Keratinocyte (primary cell): ENCODE measurements around the gene TRABD2B. TPM values are rescaled to one million over a fixed set of nuclear protein-coding genes. Genes with fewer than 3 reads are reported as not detected.

ENCODE experiments used
- DNase-seq: peaks from one replicate; pipeline ENCODE4 v3.0.0-alpha.2; 2011; ENCODE audit warnings: low read depth, missing footprints, low spot score
- FAIRE-seq: peaks from 2 replicates; lab custom pipeline; 2011; peaks lifted over from hg19 to GRCh38; lab: Jason Lieb, UNC
- H2AFZ ChIP-seq: 2 replicates; pipeline ENCODE4 v1.6.0; 2012; ENCODE audit warnings: low read length, control low read depth, inconsistent platforms; ENCODE audit not compliant: control insufficient read depth
- H3K27ac ChIP-seq: 2 replicates; pipeline ENCODE4 v1.5.1; 2011; ENCODE audit warnings: low read length; ENCODE audit not compliant: control insufficient read depth, insufficient read depth
- H3K27me3 ChIP-seq: 3 replicates; pipeline ENCODE4 v1.6.0; 2011; ENCODE audit warnings: low read length; ENCODE audit not compliant: control insufficient read depth, insufficient read depth; ENCODE audit errors: extremely low read depth
- H3K36me3 ChIP-seq, 2 experiments: 2 replicates in 1 of 2; 3 replicates in 1 of 2; pipeline ENCODE4 v1.5.1; 2011; ENCODE audit warnings: low read length in 2 of 2, mild to moderate bottlenecking in 1 of 2; ENCODE audit not compliant: control insufficient read depth in 2 of 2, insufficient read depth in 2 of 2; ENCODE audit errors: extremely low read depth in 1 of 2
- H3K4me1 ChIP-seq: 3 replicates; pipeline ENCODE4 v1.5.1; 2011; ENCODE audit warnings: low read length; ENCODE audit not compliant: control insufficient read depth, insufficient read depth; ENCODE audit errors: extremely low read depth
- H3K4me2 ChIP-seq: 3 replicates; pipeline ENCODE4 v1.6.0; 2011; ENCODE audit warnings: low read depth, low read length; ENCODE audit not compliant: control insufficient read depth, insufficient read depth; ENCODE audit errors: extremely low read depth
- H3K4me3 ChIP-seq, 3 experiments: fragments of 200-600 bp in 1 of 3; sonication (generic) in 1 of 3; 2 replicates in 2 of 3; 3 replicates in 1 of 3; pipeline ENCODE4 v1.5.1; 2011 to 2016; ENCODE audit warnings: low read length in 3 of 3, mild to moderate bottlenecking in 3 of 3, control low read depth in 2 of 3, inconsistent platforms in 1 of 3, low read depth in 1 of 3, mixed read lengths in 1 of 3, mixed run types in 1 of 3, moderate library complexity in 1 of 3; ENCODE audit not compliant: control insufficient read depth in 2 of 3, insufficient read depth in 2 of 3; ENCODE audit errors: extremely low read depth in 1 of 3
- H3K79me2 ChIP-seq: 2 replicates; pipeline ENCODE4 v1.6.0; 2012; ENCODE audit warnings: low read length; ENCODE audit not compliant: control insufficient read depth, insufficient read depth
- H3K9ac ChIP-seq: 3 replicates; pipeline ENCODE4 v1.6.0; 2011; ENCODE audit warnings: low read length; ENCODE audit not compliant: control insufficient read depth, insufficient read depth; ENCODE audit errors: extremely low read depth
- H3K9me1 ChIP-seq: 3 replicates; pipeline ENCODE4 v1.6.0; 2011; ENCODE audit warnings: low read length; ENCODE audit not compliant: control insufficient read depth, insufficient read depth; ENCODE audit errors: extremely low read depth
- H3K9me3 ChIP-seq: 2 replicates; pipeline ENCODE4 v1.5.1; 2012; ENCODE audit warnings: low read depth, low read length; ENCODE audit not compliant: control insufficient read depth
- H4K20me1 ChIP-seq: 3 replicates; pipeline ENCODE4 v1.6.0; 2011; ENCODE audit warnings: low read length; ENCODE audit not compliant: control insufficient read depth, insufficient read depth; ENCODE audit errors: extremely low read depth
- CTCF ChIP-seq, 3 experiments: IDR thresholded peaks in 1 of 3; conservative IDR thresholded peaks in 1 of 3; optimal IDR thresholded peaks in 1 of 3; 2 replicates in 2 of 3; 3 replicates in 1 of 3; pipeline versions ENCODE3 to v1.5.1; 2011; ENCODE audit warnings: low read length in 3 of 3, mild to moderate bottlenecking in 3 of 3, moderate library complexity in 2 of 3, control low read depth in 1 of 3, inconsistent platforms in 1 of 3; ENCODE audit not compliant: insufficient read depth in 2 of 3; ENCODE audit errors: extremely low read depth in 1 of 3
- EZH2 ChIP-seq: IDR thresholded peaks from one replicate; pipeline ENCODE4 v1.6.1; 2012; ENCODE audit warnings: inconsistent platforms, mild to moderate bottlenecking, low read length, moderate library complexity
- dilution Hi-C: fragments of 300-500 bp; cut with MboI; formaldehyde crosslinking; loops from one replicate; pipeline ENCODE4 v1.7.0; 2020; ENCODE audit warnings: low sequenced_read_pairs; ENCODE audit not compliant: extremely low pct_ligation_motif_present
- polyA plus RNA-seq, 5 experiments: library from polyadenylated mRNA; depleted of rRNA in 3 of 5; stranded (reverse) in 3 of 5; stranded (forward) in 1 of 5; unstranded in 1 of 5; fragments of >200 nt; gene quantifications; 1 replicate in 1 of 5; 2 replicates in 3 of 5; 3 replicates in 1 of 5; pipeline versions ENCODE4 v1.2.1 to v1.2.3, GENCODE V29; 2011 to 2012; ENCODE audit warnings: missing spikeins in 2 of 5, low read depth in 1 of 5, low replicate concordance in 1 of 5

Gene TRABD2B
- polyA plus RNA-seq, 1 donor (not counting 4 experiments of a cell fraction or from before 2014, with no cell fraction given) = 0.13 TPM

GRCh38 chr1:47981667-47982350 lies 15.4 kb downstream of the TRABD2B start:
- Histone ChIP-seq H3K79me2 (no peaks in the 10 kb centered on the region), H3K4me3 (no peak overlapping the region), H3K27me3 (peaks cover 9% of the 10 kb centered on the region), H3K27ac (no peak overlapping the region), H3K36me3 (no peaks in the 10 kb centered on the region), H3K9ac (no peak overlapping the region), H4K20me1 (no peaks in the 10 kb centered on the region), H3K4me2 (no peak overlapping the region), H3K4me1 (no peaks in the 10 kb centered on the region), H3K9me1 (no peaks in the 10 kb centered on the region), H3K9me3 (no peaks in the 10 kb centered on the region), H2AFZ (no peak overlapping the region)
- FAIRE-seq (no peak), DNase-seq (no peak)
- TF ChIP-seq EZH2 (no peak), CTCF (optimal IDR thresholded peaks at IDR 0.05 in 1 of 3, IDR thresholded peaks at IDR 0.05 in 1 of 3, conservative IDR thresholded peaks at IDR 0.05 in 1 of 3; ENCODE audit: extremely low read depth in 1 of 3, insufficient read depth in 2 of 3, low read length in 3 of 3) (no peak)
- dilution Hi-C loops = no loop called here

- H3K27me3 ChIP-seq = peaks cover 9% of the 10 kb centered on the region
- FAIRE-seq = no peak
- dilution Hi-C loops = no loop called here
Observed at GRCh38 chr1:47980501-47980900, 16.7 kb downstream of the TRABD2B start.

More at GRCh38 chr1:47980501-47980900, 16.7 kb downstream of the TRABD2B start:
- H3K9me1 ChIP-seq = no peaks in the 10 kb centered on the region
- H3K27ac ChIP-seq = no peak overlapping the region
- no peaks in the 10 kb centered on the region for H3K9me3 ChIP-seq
- H3K36me3 ChIP-seq = no peaks in the 10 kb centered on the region
- H4K20me1 ChIP-seq = no peaks in the 10 kb centered on the region
- H3K79me2 ChIP-seq = no peaks in the 10 kb centered on the region
- no peak overlapping the region for H2AFZ ChIP-seq
- no peaks in the 10 kb centered on the region for H3K4me1 ChIP-seq
- H3K9ac ChIP-seq = no peak overlapping the region
- no peak for DNase-seq
- no peak overlapping the region for H3K4me3 ChIP-seq
- no peak overlapping the region for H3K4me2 ChIP-seq
- no peak for TF ChIP-seq EZH2
- no peak for TF ChIP-seq CTCF (optimal IDR thresholded peaks at IDR 0.05 in 1 of 3, IDR thresholded peaks at IDR 0.05 in 1 of 3, conservative IDR thresholded peaks at IDR 0.05 in 1 of 3; ENCODE audit: extremely low read depth in 1 of 3, insufficient read depth in 2 of 3, low read length in 3 of 3)
